Fibroblast of gingiva (primary cell): ENCODE results near the gene IGSF6.
"Not testable (repeated sequence)": the region's sequence is repeated elsewhere in the genome, so short reads cannot be mapped to it uniquely, and the experiment has no call there.

Experiments
- DNase-seq: peaks from one replicate; pipeline ENCODE4 v3.0.0-alpha.2; 2011; ENCODE audit warnings: low read depth

The IGSF6 gene

GRCh38 chr16:21652453-21652852 is at the start of gene IGSF6:
TSS of gene IGSF6 (minus strand) at chr16:21652608. CDS start at chr16:21652598, 10 bp downstream.
- DNase-seq = no peak

- no peak for DNase-seq
Observed at GRCh38 chr16:21701271-21701670, 48.9 kb upstream of the IGSF6 start.

- DNase-seq = no peak
Observed at GRCh38 chr16:21698169-21699032, 46.0 kb upstream of the IGSF6 start.

GRCh38 chr16:21697032-21697431 is 44.6 kb upstream of the IGSF6 start:
- no peak for DNase-seq

- no peak for DNase-seq
Observed at GRCh38 chr16:21694609-21695008, 42.2 kb upstream of the IGSF6 start.

GRCh38 chr16:21690967-21691366 is 38.6 kb upstream of the IGSF6 start:
- DNase-seq = not testable (repeated sequence)

- DNase-seq = no peak
Observed at GRCh38 chr16:21689107-21689506, 36.7 kb upstream of the IGSF6 start.

GRCh38 chr16:21685034-21685455 is 32.6 kb upstream of the IGSF6 start:
- no peak for DNase-seq

- DNase-seq = no peak
Observed at GRCh38 chr16:21684199-21684598, 31.8 kb upstream of the IGSF6 start.

- DNase-seq = no peak
Observed at GRCh38 chr16:21683184-21683583, 30.8 kb upstream of the IGSF6 start.

- DNase-seq = not testable (repeated sequence)
Observed at GRCh38 chr16:21680714-21681113, 28.3 kb upstream of the IGSF6 start.

GRCh38 chr16:21674456-21674855 is 22.0 kb upstream of the IGSF6 start:
- not testable (repeated sequence) for DNase-seq

- DNase-seq = no peak
Observed at GRCh38 chr16:21673469-21673868, 21.1 kb upstream of the IGSF6 start.

GRCh38 chr16:21667575-21667974 is 15.2 kb upstream of the IGSF6 start:
- DNase-seq = no peak

GRCh38 chr16:21666772-21667171 is 14.4 kb upstream of the IGSF6 start:
- peak; percentile 2 for DNase-seq

GRCh38 chr16:21664801-21665492 is 12.5 kb upstream of the IGSF6 start:
- DNase-seq = no peak

GRCh38 chr16:21663889-21664647 is 11.7 kb upstream of the IGSF6 start, which contains the start of gene OTOA:
TSS of gene OTOA (plus strand) at chr16:21663968. CDS start at chr16:21678515, 14,547 bp downstream.
- DNase-seq = no peak

GRCh38 chr16:21659124-21659523 is 6.7 kb upstream of the IGSF6 start:
- DNase-seq = no peak

- peak; percentile 48 for DNase-seq
Observed at GRCh38 chr16:21656795-21657768, 4.7 kb upstream of the IGSF6 start.

GRCh38 chr16:21654881-21655280 is 2.5 kb upstream of the IGSF6 start:
- no peak for DNase-seq

GRCh38 chr16:21654466-21654865 is 2.1 kb upstream of the IGSF6 start:
- no peak for DNase-seq
